ENCODE measurements around the gene C11orf52.

C11orf52 gene

GRCh38 chr11:111939836-111940604 lies 21.3 kb downstream of the C11orf52 start:
- DNase-seq: no peak

- DNase-seq: no peak
These were observed 23.2 kb downstream of the C11orf52 start for GRCh38 chr11:111941963-111942362.

GRCh38 chr11:111942829-111943228 lies 24.1 kb downstream of the C11orf52 start:
- DNase-seq: no peak

- no peak for DNase-seq
These were observed 25.4 kb downstream of the C11orf52 start for GRCh38 chr11:111944139-111944538.

- no peak for DNase-seq
These were observed 25.9 kb downstream of the C11orf52 start for GRCh38 chr11:111944651-111945051.

GRCh38 chr11:111945198-111945597 lies 26.5 kb downstream of the C11orf52 start:
- DNase-seq: no peak

- DNase-seq: no peak
These were observed 27.8 kb downstream of the C11orf52 start for GRCh38 chr11:111946499-111946898.

GRCh38 chr11:111947143-111947542 lies 28.4 kb downstream of the C11orf52 start:
- DNase-seq: no peak

GRCh38 chr11:111949519-111950426 lies 31.1 kb downstream of the C11orf52 start:
- no peak for DNase-seq

GRCh38 chr11:111951565-111951964 lies 32.9 kb downstream of the C11orf52 start:
- DNase-seq: no peak

GRCh38 chr11:111954154-111954553 lies 35.4 kb downstream of the C11orf52 start:
- DNase-seq: no peak

GRCh38 chr11:111957663-111958444 lies 39.1 kb downstream of the C11orf52 start:
- no peak for DNase-seq

- no peak for DNase-seq
These were observed 42.2 kb downstream of the C11orf52 start for GRCh38 chr11:111960916-111961315.

- no peak for DNase-seq
These were observed 42.9 kb downstream of the C11orf52 start for GRCh38 chr11:111961389-111962300.

- no peak for DNase-seq
These were observed 45.2 kb downstream of the C11orf52 start for GRCh38 chr11:111963931-111964340.

- no peak for DNase-seq
These were observed 48.0 kb downstream of the C11orf52 start for GRCh38 chr11:111966678-111967077.

- no peak for DNase-seq
These were observed 48.9 kb downstream of the C11orf52 start for GRCh38 chr11:111967649-111968048.

- DNase-seq: no peak
These were observed 50.6 kb downstream of the C11orf52 start for GRCh38 chr11:111969344-111969743.

- DNase-seq: no peak
These were observed 55.7 kb downstream of the C11orf52 start for GRCh38 chr11:111974446-111974845.

GRCh38 chr11:111975076-111975806 lies 56.5 kb downstream of the C11orf52 start:
- DNase-seq: no peak

- DNase-seq: no peak
These were observed 57.5 kb downstream of the C11orf52 start for GRCh38 chr11:111976119-111976766.
